Heart right ventricle (tissue), 16 donors: ENCODE results near the gene SZRD1. TPM values are rescaled to one million over a fixed set of nuclear protein-coding genes. Genes with fewer than 3 reads are reported as not detected.
A peak's percentile ranks its signal among the peaks of the same experiment; 100 is the strongest.

ENCODE experiments used
- ATAC-seq, 8 donors: fragments of 200-7000 bp; cut with Tn5 transposase; one replicate each; pipeline ENCODE4 v1.9.1; 2020; ENCODE audit warnings: mild to moderate bottlenecking in 8 of 8, moderate library complexity in 8 of 8, moderate number of reproducible peaks in 1 of 8
- DNase-seq, 2 donors: peaks; one replicate each; pipeline ENCODE4 v3.0.0-alpha.2; 2020
- H3K27ac ChIP-seq, 10 donors: fragments of 200-600 bp; sonication (generic) in 2 of 10; one replicate each; pipeline versions ENCODE4 v1.5.0 to v1.8.0; 2020 to 2022; ENCODE audit warnings: mild to moderate bottlenecking in 3 of 10
- H3K27me3 ChIP-seq, 7 donors: fragments of 200-600 bp; one replicate each; pipeline ENCODE4 v1.8.0; 2021 to 2022; ENCODE audit warnings: mild to moderate bottlenecking in 2 of 7
- H3K36me3 ChIP-seq, 9 donors: fragments of 200-600 bp; sonication (generic) in 1 of 9; one replicate each; pipeline versions ENCODE4 v1.5.0 to v1.8.0; 2020 to 2022; ENCODE audit warnings: mild to moderate bottlenecking in 2 of 9
- H3K4me1 ChIP-seq, 9 donors: fragments of 200-600 bp; sonication (generic) in 1 of 9; one replicate each; pipeline versions ENCODE4 v1.5.0 to v1.8.0; 2020 to 2022; ENCODE audit warnings: mild to moderate bottlenecking in 4 of 9
- H3K4me3 ChIP-seq, 10 donors: fragments of 200-600 bp; sonication (generic) in 2 of 10; one replicate each; pipeline versions ENCODE4 v1.5.0 to v1.8.0; 2020 to 2022; ENCODE audit warnings: mild to moderate bottlenecking in 7 of 10, moderate library complexity in 2 of 10
- H3K9me3 ChIP-seq, 11 donors: fragments of 200-600 bp in 10 of 11; sonication (generic) in 2 of 11; one replicate each; pipeline versions ENCODE4 v1.5.0 to v1.8.0; 2013 to 2022; ENCODE audit warnings: mild to moderate bottlenecking in 2 of 11, control low read depth in 1 of 11, moderate library complexity in 1 of 11
- CTCF ChIP-seq, 9 donors: fragments of 200-600 bp; sonication (generic) in 2 of 9; IDR thresholded peaks; one replicate each; pipeline versions ENCODE4 v1.5.0 to v1.8.0; 2021 to 2022; ENCODE audit warnings: antibody characterized with exemption in 9 of 9, mild to moderate bottlenecking in 5 of 9, moderate library complexity in 1 of 9
- WGBS, 2 donors: extraction: QIAGEN DNeasy Blood & Tissue Kit; methylation state at CpG; one replicate each; pipeline ENCODE4 v1.1.7; 2013; ENCODE audit warnings: inconsistent platforms in 1 of 2; 5-methylcytosine and 5-hydroxymethylcytosine counted together
- intact Hi-C, 10 donors: fragments of 100-400 bp; cut with DNase I; formaldehyde crosslinking; loops; one replicate each; pipeline versions ENCODE4 v1.11.1 to v1.14.2; 2022
- polyA plus RNA-seq, 2 donors: library from polyadenylated mRNA; stranded (reverse); fragments of 200-250 nt; gene quantifications; one replicate each; pipeline ENCODE4 v1.2.3, GENCODE V29; 2013
- total RNA-seq, 10 donors: library from RNA; stranded (reverse); fragmentation: NEBNext Ultra II Directional in 3 of 10; extraction: Animal tissue kit (Norgen Biotek cat#: 25700) in 3 of 10; gene quantifications; one replicate each; pipeline versions ENCODE4 v1.2.1 to v1.2.4, GENCODE V29; 2021 to 2023
- donor health status: Arrhythmogenic right ventricular cardiomyopathy.
- donor health status: ischemic (EF 13 %, LVEDD 7.1; RV severe dilation, severe dysfunction).
- donor health status: healthy with polysubstance abuse.
- donor health status: DM: no; HTN: yes; CAD: no.
- donor health status: DM: no; HTN: no; CAD: no.
- donor health status: ischemic (EF 25% LVEDD 6.9; RV normal size, moderate dysfunction).
- donor health status: ischemic (EF 25% LVEDD 5.7; RV mildly dilated, moderate dysfunction).
- donor health status: healthy.
- donor health status: DM: yes; HTN: yes; CAD: no.
- donor health status: Ischemic cardiomyopathy.
- donor health status: ischemic (EF 35%, LVEDD 5.7; RV mildly dilated, moderate dysfunction).
- donor health status: nonischemic (EF 11% LVEDD 7.7; RV severe dilation, severe dysfunction).
- donor health status: DM: yes; HTN: yes; CAD: no.
- donor health status: PGD.
- donor health status: ischemic (EF 29% LVEDD 5.4; RV normal size, mild dysfunction).
- donor health status: nonischemic (EF 23%, LVEDD 6.1; RV moderate dilation, normal function).

SZRD1 gene
- total and polyA plus RNA-seq, 12 donors: 37.8 to 131 (median 102) TPM

- intact Hi-C loops: loop anchor here in 6 of 10 donors (1.0 to 10.0 kb wide), 6 partner anchors 55 to 73 kb away; partner anchors contain the start of gene SZRD1 (in 2 of the 6)
Observed at GRCh38 chr1:16440131-16440469, 73.1 kb downstream of the SZRD1 start.

GRCh38 chr1:16440470-16441281, 73.6 kb downstream of the SZRD1 start, which contains the start of gene NECAP2:
NECAP2 (plus strand) TSS chr1:16440724; CDS start chr1:16440762, 38 bp downstream.
- 1% methylated on average over 68 of the region's 68 CpGs for WGBS, 2 donors
- Histone ChIP-seq H3K27ac (peak within 1 kb of the TSS; percentile 73 to 98 (median 84)), H3K4me1 (peaks cover 19 to 61% (median 33%) of the 10 kb centered on the region in 9 donors), H3K27me3 (no peaks in the 10 kb centered on the region), H3K9me3 (no peaks in the 10 kb centered on the region), H3K36me3 (peaks cover 0 to 36% (median 15%) of the 10 kb centered on the region in 9 donors), H3K4me3 (peak within 1 kb of the TSS; percentile 64 to 100 (median 93))
- intact Hi-C loops: loop anchor here in 6 of 10 donors (1.0 to 10.0 kb wide), 6 partner anchors 54 to 73 kb away; partner anchors contain the start of gene SZRD1 (in 2 of the 6)
- DNase-seq: peak; percentile 96
- TF ChIP-seq CTCF (IDR thresholded peaks at IDR 0.05): peak; percentile 85 to 98 (median 90)
- peak; percentile 95 to 98 (median 96) for ATAC-seq

More at GRCh38 chr1:16440131-16440469, 73.1 kb downstream of the SZRD1 start:
- Histone ChIP-seq H3K4me3 (peak overlapping the region in 9 of 10 donors; percentile 64 to 100 (median 97)), H3K27me3 (no peaks in the 10 kb centered on the region), H3K4me1 (peaks cover 19 to 57% (median 33%) of the 10 kb centered on the region in 9 donors), H3K36me3 (peaks cover 0 to 30% (median 15%) of the 10 kb centered on the region in 9 donors), H3K9me3 (no peaks in the 10 kb centered on the region), H3K27ac (peak overlapping the region in 9 of 10 donors; percentile 24 to 98 (median 85))
- TF ChIP-seq CTCF (IDR thresholded peaks at IDR 0.05): no peak
- DNase-seq (no peak), ATAC-seq (peak in 5 of 8 donors; percentile 9 to 40 (median 24))
- 49 to 50% methylated on average over 7 of the region's 7 CpGs for WGBS, 2 donors

GRCh38 chr1:16441282-16441665, 74.2 kb downstream of the SZRD1 start:
- Histone ChIP-seq H3K9me3 (no peaks in the 10 kb centered on the region), H3K4me3 (peak overlapping the region; percentile 64 to 100 (median 93)), H3K4me1 (peaks cover 19 to 61% (median 33%) of the 10 kb centered on the region in 9 donors), H3K27ac (peak overlapping the region; percentile 73 to 98 (median 84)), H3K27me3 (no peaks in the 10 kb centered on the region), H3K36me3 (peaks cover 0 to 42% (median 15%) of the 10 kb centered on the region in 9 donors)
- intact Hi-C loops: loop anchor here in 6 of 10 donors (2.0 to 10.0 kb wide), 5 partner anchors 54 to 74 kb away; partner anchors contain the start of gene SZRD1 (in 2 of the 6)
- TF ChIP-seq CTCF (IDR thresholded peaks at IDR 0.05): no peak
- 1 to 2% methylated on average over 12 of the region's 12 CpGs for WGBS, 2 donors
- DNase-seq (no peak), ATAC-seq (peak in 4 of 8 donors; percentile 18 to 35 (median 24))

- peak overlapping the region in 3 of 10 donors; percentile 85 to 98 (median 92) for H3K27ac ChIP-seq
- ATAC-seq: no peak
- no peak for DNase-seq
- TF ChIP-seq CTCF (IDR thresholded peaks at IDR 0.05): no peak
- no peaks in the 10 kb centered on the region for H3K27me3 ChIP-seq
- H3K36me3 ChIP-seq: peaks cover 0 to 52% (median 20%) of the 10 kb centered on the region in 9 donors
- intact Hi-C loops: loop anchor here in 6 of 10 donors (5.0 to 10.0 kb wide), 4 partner anchors 53 to 75 kb away; partner anchors contain the start of gene SZRD1 (in 2 of the 6)
- no peaks in the 10 kb centered on the region for H3K9me3 ChIP-seq
- WGBS, 2 donors: 84 to 86% methylated on average over 7 of the region's 7 CpGs
- H3K4me3 ChIP-seq: peak overlapping the region in 4 of 10 donors; percentile 97 to 100 (median 99)
- H3K4me1 ChIP-seq: peaks cover 19 to 61% (median 33%) of the 10 kb centered on the region in 9 donors
Observed at GRCh38 chr1:16442265-16442664, 75.2 kb downstream of the SZRD1 start.
